NCI-H748 (cell line): ENCODE measurements around the gene GSTA4.
"Not testable (repeated sequence)": the region's sequence is repeated elsewhere in the genome, so short reads cannot be mapped to it uniquely, and the experiment has no call there.

Source experiments
- DNase-seq: peaks from one replicate; lab custom pipeline; 2025; ENCODE audit not compliant: unreplicated experiment; lab: John Stamatoyannopoulos, UW

GSTA4 gene

DNA sequence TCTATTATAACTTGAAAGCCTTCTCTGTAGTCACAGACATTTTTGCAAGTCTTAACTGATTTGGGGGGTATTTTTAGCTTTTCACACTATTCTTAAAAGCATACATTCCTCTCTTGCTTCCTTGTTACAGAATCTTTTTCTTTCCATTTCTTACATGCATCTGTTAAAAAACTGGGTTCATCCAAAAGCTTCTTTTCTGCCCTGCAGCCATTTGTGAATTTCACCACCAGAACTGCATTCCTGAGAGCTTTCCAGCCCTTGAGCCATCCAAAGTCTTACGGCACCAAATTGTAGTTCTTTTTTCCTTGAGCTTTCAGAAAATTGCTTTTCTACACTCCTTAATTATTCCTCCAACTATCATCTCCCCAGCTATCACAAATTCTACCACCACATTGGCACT is 19.7 kb upstream of the GSTA4 start:
- no peak for DNase-seq

DNA sequence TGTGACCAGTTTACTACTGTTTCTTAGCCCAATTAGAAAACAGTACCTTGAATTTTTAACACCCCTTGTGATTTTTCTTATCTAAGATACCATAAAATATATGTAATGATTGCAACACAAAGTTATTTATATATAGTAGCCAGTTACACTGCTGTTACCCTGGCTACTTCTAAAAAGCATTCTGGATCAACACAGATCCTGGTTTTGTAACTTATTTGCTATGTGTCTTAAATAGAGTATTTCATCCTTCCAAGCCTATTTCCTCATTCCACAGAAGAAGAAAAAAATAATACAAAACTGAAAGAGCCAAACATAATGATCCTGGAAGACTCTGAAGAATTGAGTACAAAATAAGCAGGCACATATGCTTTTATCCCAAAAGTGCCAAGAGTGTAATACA is 19.0 kb upstream of the GSTA4 start:
- DNase-seq, result no peak

DNA sequence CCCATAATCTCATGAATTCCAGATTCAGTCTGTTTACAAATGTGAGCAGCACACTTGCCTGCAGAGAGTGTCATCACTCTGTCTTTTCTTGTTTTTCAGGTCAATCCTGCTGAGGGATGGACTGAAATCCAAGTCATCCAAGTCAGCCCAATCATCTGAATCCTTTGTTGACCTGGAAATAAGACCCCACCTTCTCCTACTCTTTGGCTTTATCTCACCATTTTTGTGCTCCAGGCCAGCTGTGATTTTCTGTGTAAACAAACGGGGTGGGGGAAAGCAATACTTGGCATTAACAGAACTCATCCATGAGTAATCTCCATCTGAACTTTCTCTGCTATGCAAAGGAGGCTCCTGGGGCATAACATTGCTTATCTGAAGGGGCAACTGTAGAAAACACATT is 16.9 kb upstream of the GSTA4 start:
- DNase-seq, result peak; percentile 67

DNA sequence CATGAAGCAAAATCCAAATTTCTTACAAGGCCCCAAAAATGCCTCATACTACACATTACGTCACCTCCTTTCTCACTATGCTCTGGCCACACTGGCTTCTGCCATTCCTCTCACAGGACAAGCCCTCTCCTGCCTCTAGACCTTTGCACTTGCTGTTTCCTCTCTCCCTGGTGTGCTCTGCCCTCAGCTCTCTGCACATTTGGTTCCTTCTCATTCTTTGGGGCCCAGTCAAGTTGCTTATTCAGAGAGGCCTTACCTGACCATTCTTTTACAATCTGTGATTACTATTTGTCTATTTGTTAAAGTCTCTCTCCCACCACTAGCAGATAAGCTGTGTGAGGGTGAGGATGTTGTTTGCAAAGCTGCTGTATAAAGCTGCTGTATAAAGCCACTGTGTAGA is 15.4 kb upstream of the GSTA4 start:
- no peak for DNase-seq

DNA sequence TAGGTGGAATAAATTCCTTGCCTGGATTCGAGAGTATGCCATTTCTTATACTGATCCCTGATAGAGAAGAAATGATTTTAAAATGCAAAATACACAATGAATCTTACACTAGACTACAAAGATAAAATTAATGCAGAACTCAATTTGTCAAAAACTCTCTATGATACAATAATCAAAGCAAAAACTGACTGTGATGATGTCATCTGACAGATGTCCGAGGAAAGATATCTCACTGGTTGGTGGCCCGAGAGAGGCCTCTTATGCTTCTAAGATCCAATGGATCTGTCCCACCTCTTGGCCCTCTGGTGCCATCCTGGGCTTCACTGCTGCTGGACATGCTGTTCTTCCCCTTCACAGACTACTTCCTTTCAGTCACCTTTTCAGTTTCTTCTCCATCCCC is 14.4 kb upstream of the GSTA4 start:
- DNase-seq, result no peak

DNA sequence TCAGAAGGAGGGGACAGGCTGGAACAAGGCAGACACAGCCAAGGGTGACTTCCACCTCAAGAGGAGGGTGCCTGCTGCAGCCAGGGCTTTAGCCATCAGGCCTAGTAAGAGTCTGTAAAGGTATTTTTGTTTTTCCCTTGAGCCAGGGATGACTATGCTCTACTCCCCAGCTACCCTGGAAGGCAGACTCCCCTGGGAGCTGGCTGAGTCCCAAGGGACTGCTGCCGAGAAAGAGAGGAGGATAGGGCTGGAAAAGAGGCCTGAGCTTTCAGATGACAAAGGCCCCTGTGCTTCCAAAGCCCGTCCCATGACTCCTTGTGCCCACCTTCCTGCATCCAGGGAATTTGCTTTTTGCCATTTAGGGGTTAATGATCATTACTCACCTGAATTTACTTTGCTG is 14.0 kb upstream of the GSTA4 start:
- DNase-seq, result no peak

DNA sequence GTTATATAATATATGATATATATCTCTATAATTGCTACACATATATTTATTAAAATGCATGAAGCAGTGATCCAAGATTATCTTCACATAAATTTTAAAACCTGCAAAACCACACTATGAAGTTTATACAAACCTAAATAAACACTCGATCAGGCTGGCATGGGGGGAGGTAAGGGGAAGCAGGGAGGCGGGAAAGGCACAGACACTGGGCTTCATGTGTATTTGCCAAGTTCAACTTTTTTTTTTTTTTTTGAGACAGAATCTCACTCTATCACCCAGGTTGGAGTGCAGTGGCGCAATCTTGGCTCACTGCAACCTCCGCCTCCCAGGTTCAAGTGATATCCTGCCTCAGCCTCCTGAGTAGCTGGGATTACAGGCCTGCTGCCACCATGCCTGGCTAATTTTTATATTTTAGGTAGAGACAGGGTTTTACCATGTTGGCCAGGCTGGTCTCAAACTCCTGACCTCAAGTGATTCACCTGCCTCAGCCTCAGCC is 13.2 kb upstream of the GSTA4 start:
- DNase-seq, result not testable (repeated sequence)

DNA sequence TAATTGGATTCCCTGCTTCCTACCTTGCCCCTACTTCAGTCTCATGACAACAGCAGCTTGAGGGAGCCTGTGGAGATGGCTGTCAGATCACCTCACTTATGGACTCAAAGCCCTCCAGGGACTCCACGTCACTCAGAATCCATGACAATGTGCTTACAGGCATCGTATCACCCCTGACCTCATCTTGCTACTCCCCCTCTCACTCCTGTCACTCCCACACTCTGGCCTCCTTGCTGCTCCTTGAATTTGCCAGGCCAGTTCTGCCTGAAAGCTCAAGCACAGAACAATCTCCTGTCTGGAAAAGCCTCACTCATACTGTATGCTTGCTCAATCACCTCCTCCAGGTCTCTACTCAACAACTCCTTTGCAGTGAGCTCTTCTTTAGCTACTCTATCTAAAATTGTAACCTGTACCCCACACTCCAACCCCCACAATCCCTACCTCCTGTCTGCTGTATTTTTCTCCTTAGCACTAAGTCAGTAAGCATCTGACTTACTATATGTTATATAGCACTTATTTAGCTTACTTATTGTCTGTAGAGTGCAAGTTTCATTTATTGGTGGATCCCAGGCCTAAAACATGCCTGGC is 10.7 kb upstream of the GSTA4 start:
- DNase-seq, result no peak

DNA sequence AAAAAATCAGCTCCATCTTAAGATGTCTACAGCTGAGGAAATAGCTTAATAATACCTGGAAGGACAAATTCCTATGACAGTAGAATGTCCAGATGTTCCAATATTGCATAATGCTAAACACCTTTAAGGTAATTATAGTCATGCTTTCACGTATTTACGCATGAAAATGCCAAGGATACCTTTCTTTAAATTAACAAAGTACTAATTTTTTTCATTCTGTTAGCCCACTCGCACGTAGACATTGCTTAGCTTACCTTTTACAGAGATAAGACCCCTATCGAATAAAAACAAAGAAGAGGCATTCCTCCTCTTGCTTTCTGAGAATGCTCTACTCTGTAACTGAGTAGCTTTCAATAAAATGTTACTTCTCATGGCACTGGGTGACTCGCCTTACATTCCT is 4.4 kb upstream of the GSTA4 start:
- DNase-seq, result no peak

DNA sequence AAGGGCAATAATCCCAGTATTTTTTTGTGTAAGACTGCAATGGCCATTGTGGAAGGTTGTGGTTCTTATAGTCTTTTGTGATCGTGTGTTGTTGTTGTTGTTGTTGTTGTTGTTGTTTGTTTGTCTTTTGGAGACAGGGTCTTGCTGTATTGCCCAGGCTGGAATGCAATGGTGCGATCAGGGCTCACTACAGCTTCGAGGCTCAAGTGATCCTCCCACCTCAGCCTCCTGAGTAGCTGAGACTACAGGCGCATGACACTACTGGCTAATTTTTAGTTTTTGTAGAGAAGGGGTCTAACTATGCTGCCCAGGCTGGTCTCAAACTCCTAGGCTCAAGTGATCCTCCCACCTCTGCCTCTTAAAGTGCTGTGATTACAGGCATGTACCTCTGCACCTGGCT is 3.5 kb upstream of the GSTA4 start:
- peak; percentile 31 for DNase-seq

DNA sequence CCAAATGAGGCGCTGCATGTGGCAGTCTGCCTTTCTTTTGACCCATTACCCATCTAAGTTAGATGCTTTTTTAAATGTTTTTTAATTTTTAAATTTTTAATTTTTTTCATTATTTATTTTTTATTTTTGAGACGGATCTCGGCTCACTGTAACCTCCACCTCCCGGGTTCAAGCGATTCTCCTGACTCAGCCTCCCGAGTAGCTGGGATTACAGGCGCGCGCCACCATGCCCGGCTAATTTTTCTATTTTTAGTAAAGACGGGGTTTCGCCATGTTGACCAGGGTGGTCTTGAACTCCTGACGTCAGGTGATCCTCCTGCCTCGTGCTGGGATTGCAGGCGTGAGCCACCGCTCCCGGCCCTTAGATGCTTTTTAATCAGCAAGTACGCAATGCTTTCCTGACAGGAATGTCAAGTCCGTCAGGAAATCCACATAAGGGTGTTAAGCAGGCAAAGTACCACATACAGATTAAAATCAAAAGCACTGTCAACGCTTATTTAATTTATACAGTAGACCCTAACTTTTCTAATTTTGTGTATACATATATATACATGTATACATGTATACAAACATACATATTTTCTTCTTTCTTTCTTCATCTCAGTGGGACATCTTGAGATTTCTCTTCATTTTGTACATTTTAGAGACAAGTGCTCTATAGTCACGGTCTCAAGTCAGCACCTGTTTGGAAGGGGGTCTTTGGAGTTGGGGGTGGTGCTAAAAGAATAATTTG is 995 bp upstream of the GSTA4 start:
- peak; percentile 79 for DNase-seq

DNA sequence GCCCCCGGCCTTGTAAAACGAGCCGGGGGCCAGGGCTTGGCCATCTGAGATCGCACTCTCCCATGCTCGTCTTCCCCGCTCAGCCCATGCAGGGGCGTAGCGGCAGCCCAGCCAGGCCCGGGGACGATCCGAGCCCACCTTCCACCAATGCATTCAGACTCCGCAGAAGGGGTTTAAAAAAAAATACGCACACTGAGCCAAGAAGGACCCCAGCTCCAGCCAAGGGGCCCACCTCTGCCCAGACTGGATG is 320 bp downstream of the GSTA4 start:
- DNase-seq, result peak; percentile 86

DNA sequence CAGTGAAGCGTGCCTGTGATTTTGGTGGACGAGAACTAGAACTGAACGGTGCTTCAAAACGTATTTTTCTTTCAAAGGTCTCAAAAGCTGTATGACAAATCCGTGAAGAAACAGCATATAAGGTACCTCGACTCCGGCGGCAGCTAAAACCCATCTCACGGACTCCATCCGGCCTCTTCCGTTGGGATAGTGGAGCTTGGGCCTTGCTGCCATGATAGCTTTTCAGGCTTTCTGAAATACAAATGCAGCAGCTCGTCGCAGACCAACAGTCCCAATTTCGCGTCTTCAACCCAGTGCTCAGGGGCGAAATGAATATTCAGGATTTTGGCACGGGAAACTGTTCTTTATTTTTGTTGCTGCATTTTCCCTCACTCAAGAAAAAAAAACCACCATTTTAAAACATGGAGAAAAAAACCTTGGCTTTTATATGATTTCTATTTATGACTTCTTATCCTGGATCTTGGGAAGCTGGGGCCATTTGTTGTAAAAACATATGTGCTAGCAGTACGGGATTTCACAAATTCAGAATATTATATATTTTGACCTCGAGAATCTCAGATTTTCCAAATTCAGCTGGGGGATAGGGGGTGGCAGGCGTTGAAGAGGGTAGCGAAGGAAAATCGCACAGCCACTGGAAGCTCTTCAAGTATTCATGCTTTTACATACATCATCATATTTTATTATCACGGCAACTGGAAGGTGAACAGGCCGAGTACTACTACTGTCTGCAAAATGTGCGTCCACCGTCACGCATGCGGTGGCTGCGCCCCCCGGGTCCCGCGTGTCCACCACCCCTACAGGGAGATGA is 849 bp downstream of the GSTA4 start:
- peak; percentile 76 for DNase-seq

DNA sequence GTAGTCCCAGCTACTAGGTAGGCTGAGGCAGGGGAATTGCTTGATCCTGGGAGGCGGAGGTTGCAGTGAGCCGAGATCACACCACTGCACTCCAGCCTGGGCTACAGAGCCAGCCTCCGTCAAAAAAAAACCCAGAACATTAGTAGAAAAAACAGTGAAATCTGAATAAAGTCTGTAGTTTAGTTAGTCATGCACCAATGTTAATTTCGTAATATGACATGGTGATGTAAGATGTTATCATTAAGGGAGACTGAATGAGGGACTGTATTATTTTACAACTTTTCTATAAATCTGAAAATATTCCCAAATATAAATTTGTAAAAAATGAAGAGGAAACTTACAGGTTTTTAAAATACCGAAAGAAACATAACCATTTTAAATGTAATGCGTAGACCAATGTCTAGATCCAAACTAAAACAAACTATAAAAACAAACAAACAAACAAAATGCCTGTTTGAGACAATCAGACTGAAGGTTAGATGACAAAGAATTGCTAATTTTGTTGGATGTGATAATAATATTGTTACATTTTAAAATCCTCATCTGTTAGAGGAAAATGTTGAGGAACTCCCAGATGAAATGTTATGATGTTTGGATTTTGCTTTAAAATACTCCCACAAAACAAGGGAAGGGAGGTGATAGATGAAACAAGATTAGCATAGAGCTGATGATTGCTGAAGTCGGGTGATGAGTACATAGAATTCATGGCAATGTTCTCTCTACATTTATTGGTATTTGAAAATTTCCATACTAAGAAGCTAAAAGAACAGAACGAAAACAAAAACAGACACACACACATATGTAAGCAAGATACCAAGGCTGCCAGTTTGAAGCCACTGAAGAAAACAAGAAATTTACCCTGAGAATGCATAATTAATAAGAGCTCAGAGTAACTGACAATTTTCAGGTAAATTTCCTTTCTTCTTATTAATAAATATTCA is 1.8 kb downstream of the GSTA4 start:
- DNase-seq, result no peak

DNA sequence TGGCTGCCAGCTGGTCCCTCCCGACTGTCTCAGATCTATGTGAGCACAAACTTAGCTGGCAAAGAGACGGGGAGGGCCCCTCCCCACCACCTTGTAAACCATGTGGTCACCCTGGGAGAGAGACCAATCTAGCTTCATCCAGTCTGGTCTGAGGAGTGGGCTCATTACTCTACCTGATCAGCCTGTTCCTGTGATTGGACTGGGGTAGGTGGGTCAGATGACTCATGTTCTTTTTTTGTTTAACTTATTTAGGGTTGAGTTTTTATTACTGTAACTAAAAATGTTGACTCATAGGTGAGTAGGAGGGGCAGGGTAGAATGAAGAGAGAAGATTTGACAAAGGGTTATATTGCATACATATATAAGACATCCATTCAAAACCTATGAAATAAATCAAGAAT is 4.7 kb downstream of the GSTA4 start:
- no peak for DNase-seq

DNA sequence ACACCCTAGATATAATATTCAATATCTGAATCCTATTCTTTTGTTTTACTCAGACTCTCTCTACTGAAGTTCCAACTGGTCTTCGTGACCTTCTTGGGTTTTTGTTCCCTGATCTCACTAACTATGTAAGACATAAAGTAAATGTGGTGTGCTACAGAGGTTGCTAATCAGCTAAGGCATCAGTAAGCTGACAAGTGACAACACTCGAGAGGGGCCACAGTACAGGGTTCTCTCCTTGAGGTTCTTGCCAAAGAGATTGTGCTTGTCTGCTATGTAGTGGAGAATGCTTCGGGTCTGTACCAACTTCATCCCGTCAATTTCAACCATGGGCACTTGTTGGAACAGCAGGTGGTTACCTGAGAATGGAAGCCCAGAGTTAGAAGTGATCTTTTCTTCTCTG is 9.9 kb downstream of the GSTA4 start:
- DNase-seq, result no peak

DNA sequence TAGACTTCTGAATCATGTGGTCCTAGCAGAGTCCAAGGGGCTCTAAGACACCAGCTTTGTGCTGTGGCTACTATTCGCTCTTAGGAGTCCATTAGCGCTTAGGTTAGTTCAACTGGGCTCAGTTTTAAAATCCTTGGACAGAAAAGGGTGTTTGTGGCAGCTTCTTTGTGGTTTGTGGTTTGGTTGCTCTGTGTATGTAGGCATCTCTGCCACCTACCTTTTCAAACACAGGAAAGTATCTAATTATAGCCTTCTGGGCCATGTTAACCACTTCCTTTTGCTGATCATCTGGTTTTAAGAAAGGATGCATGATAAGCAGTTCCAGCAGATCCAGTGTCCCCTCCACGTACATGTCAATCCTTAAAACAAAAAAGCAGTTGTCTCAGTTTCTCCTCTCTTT is 10.8 kb downstream of the GSTA4 start:
- no peak for DNase-seq

DNA sequence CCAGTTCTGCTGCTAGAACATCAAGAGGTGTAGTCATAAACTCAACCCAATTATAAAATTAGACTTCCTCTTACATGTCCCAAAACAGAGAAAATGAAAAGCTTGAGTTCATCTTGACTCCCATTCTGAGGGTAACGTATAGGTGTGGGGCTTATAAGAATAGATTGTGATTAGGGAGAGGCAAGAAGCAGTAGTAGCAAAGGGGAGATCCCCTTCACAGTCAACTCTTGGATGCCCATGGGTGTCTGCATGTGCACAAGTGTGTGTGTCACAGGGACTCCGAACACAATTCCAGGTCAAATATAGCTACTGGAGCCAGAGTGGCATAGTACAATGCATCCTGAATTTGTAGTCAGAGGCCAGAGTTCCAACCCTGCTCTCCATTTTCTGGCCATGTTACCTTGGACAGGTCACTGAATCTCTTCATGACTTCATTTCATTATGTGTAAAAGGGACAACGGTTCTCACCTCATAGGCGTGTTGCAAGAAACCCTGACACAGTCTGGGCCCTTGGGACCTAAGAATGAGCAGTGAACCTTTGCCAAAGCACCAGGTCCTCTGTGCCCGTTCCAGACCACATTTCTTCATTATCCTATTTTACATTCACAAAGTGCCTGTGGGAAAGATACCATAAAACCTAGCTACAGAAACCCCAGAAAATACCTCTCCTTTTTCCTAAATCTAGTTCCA is 11.8 kb downstream of the GSTA4 start:
- DNase-seq, result no peak

DNA sequence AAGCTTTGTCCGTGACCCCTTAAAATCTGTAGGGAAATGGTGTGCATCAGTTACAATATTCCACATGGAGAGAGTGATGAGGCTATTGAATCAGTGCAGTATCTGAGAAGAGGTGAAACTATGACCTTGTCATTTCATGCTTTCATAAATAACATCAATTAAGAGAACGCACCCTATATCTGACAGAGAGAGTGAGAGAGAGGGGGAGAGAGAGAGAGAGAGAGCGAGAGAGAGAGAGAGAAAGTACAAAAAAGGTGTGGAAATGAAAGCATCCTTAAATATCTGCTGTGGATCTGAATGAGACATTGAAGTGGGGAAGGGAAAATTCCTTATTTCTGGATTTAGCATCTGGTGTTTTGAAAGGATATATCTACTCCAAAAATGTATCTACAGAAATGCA is 12.4 kb downstream of the GSTA4 start:
- no peak for DNase-seq

DNA sequence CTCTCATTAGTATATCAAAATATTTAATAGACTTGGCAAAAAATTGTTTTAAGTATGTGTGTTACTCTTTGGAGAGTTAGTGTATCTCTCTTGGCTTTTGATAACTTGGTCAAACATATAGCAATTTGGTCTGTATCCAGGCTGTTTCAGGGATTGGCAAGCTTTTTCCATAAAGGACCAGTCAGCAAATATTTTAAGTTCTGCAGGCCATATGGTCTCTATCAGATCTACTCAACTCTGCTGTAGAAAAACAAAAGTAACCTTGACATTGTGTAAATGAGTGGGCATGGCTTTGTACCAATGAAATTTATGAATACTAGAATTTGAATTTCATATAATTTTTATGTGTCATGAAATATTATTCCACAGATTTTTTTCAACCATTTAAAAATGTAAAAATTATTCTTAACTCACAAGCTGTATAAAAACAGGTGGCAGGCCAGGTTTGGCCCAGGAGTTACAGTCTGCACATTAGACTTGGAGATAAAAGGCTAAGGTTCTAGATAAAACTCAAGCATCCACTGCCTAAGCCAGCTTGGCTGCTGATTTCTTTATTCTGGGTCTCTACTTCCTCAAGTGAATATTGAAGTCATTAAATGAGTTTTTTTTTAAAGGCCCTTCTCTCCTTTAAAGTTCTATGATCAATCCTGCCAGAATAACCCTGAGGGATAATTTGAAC is 13.7 kb downstream of the GSTA4 start:
- DNase-seq, result no peak
